Activated effector memory CD4-positive, alpha-beta T cell treated with Interleukin-2 at 50 U/mL for 16 hours (primary cell): ENCODE measurements around the gene SOX6.

ENCODE experiments used
- DNase-seq: peaks from one replicate; pipeline ENCODE4 v3.0.0-alpha.2; 2020

The SOX6 gene

DNA sequence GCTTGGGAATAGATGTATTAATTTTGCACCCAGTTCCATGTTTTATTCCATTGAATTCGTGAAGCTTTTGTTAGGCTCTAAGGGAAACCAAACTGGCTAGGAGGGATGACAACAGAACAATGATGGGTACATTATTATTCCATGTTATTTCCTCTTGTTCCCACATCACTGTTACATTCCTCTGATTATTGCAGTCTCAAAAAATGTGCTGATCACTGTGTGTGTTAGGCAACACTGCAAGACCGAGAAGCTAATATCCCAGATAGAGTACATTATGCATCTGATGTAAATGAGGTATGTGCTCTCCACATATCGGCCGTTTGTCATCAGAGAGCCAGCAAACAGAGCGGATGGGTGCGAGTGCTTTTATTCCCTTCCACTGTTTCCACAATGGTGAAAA, 327.9 kb downstream of the SOX6 start:
- no peak for DNase-seq

DNA sequence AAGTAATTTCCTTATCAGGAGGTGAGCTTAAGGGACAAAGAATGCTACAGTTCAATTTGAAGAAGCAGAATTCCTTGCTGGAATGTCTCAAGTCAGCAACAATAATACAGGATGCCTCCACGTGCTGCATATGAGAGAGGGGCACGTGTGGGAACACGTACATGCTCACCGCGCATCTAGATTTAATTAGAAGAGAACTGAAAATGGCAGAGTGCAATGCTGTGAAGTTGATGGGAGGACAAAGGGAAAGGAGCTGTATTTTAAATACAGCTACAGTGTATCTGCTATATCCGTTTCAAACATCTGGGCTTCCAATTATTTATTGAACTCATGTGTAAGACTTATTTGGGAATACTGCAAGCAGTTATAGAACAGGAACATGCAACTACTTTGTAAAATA, 328.7 kb downstream of the SOX6 start:
- DNase-seq = no peak

DNA sequence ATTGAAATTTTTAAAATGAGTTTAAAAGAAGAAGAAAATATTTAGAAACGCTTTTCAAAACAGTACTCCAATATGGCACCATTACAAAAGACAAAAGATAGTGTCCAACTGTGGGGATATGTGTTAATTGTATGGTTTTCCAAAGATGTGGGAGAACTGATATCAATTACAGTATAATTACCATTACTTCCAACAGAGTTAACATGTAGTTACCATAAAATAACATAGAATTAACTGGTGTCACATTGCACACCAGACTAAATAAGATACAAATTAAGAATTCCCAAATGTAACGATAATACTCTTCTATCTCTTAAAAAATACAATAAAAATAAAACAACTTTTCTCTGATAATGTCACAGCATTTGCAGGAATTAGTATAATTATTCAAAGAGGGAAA, 329.5 kb downstream of the SOX6 start:
- no peak for DNase-seq

- DNase-seq = no peak
Measured at GRCh38 chr11:16018931-16019330, 337.4 kb downstream of the SOX6 start.

- DNase-seq = no peak
Measured at GRCh38 chr11:16016468-16016829, 339.9 kb downstream of the SOX6 start.

- DNase-seq = no peak
Measured at GRCh38 chr11:16015741-16016467, 340.4 kb downstream of the SOX6 start.

DNA sequence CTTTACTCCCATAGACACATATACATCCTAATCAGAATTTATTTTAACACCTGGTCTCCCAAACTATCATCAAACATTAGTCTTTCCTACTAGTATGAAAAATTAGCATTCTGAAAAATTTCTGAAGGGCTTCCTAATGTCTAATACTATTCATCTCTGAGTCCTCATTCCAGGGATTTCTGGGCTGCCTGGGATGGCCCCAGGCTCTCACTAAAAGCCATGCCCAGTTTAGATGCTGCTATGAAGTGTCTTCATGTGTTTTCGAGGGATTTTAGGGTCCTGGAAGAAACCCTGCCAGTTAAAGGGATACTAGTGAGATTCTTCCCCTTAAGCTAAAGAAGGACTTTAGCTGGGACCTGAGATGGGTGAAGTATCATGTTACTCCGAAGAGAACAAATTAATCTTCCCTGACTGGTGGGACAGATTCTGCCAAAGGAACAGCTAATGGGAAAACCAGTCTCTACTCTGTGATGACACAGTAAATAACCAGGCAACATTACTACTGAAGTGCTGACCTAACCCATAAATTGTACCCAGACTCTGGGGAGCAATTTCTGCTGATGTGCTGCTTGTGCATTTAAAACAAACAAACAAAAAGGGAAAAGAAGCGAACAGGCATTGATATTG, 342.6 kb downstream of the SOX6 start:
- DNase-seq = no peak

GRCh38 chr11:16013242-16013641, 343.1 kb downstream of the SOX6 start:
- no peak for DNase-seq

DNA sequence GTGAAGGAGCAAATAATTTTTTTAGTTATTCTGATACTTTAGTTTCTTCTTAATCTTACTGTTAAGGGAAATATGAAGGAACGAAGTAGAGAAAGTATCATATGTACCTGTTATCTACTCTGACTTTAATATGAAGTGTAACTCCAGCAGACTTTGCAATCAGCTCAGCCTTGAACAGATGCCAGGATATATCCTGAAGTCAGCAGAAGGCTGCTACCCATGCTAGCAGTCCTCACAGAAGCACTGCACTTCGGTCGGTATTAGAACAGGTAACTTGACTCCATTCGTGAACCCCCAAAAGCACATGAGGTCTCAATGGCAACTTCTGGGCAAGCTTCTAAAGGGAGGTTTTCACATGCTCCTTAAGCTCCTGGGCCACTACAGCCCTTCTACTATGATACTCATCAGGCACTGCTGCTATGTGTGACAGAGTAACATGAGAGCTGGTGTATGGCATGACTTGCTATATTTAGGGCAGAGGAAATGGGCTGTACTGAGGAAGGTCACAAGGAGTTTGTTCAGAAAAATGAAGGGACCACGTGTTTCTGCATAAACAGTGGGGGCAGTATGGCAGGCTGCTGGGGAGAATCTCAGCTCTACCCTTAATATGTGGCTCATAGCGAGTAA, 344.1 kb downstream of the SOX6 start:
- no peak for DNase-seq

GRCh38 chr11:16011396-16011795, 344.9 kb downstream of the SOX6 start:
- DNase-seq = no peak

DNA sequence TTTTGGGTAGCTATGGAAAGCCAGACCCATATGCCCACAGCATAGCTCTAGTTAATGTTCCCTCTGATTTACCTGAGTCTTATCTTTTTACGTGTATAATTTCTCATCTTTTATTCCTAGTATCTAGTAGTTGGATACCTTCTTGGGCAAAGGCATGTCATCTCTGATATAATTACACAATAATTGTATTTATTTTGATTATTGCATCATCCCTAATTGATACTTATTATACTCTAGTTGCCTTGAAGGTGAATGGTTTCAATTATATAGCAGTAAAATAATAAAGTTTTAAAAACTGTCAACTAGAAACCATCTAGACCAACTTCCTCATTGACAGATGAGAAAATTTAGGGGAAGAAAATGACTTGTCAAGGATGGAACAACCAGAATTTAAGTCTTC, 347.3 kb downstream of the SOX6 start:
- DNase-seq = no peak

DNA sequence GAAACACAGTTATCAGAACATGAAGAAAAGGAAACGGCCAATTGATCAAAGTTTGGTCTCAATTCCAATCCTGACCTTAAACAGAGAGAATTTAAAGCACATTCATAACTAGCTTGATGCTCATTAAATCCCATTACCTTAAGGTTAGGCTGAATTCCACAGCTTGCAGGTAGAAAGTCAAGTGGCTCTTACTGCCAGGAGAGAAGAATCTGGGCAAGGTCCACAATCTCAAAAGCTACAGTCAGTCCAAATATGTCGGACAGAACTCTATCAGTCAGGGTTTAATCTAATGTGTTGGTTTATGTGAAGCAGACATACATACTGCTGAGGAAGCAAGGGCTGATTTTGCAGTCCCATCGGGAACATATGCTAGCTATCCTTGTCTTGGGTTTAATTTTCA, 348.8 kb downstream of the SOX6 start:
- DNase-seq = no peak

GRCh38 chr11:16002942-16003341, 353.4 kb downstream of the SOX6 start:
- DNase-seq = no peak

DNA sequence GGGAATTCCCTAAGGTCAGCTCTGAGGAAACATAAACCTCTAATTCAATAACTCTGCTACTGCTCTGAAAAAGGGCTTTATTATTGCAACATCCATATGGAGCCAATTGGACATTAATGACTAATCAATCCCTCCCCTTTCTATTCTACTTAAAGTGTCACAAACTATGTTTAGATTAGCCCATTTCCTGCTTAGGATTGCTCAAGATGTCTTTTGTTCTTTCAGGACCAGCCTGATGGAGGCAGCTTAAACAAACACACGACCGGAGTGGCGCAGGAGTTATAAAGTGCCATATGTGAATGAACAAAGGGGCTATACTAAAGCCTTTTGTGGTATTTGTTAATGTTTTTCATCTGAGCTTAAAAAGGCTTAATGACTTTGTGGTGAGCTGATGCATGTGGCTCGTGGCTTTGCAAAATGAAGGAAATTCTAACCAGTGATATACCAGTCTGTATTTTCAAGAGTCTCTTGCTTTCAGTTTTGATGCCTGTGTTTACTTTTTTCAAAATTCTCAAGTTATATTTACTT, 354.4 kb downstream of the SOX6 start:
- no peak for DNase-seq

DNA sequence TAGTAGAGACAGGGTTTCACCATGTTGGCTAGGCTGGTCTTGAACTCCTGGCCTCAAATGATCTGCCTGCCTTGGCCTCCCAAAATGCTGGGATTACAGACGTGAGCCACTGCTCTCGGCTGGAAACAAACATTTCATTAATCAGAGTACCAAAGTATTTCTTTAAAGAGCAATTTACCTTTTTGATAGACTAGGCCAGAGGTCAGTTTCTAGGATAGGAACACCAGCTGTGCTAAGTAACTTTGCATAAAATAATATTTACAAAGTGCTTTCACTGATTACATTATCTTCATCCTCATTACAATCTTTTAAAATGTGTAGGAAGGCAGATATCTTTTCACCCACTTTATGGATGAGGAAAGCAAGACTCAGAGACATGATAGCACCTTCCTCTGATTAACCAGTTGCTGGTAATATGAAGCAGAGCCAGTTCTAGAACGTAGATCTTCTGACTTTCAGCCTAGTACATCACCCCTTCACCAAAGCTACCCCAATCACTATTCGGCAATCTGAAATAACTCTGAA, 355.2 kb downstream of the SOX6 start:
- DNase-seq = no peak

DNA sequence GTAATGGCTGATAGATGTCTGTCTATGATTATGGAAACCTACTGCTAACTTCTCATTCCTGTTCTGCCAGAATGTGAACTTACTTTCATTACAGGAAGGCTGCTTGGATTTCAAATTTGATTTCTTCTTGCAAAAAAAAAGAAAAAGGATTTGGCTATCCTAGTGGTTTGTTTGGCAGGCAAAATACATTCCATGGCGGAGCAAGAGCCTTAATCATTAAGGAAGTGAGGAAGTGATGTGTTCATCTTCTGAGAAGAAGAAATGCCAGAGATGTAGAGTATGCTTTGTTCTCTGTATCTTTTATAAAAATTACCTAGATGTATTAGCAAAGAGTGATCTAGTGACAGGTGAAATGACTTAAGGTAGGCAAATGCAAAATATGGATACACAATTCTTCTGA, 356.3 kb downstream of the SOX6 start:
- DNase-seq = no peak

DNA sequence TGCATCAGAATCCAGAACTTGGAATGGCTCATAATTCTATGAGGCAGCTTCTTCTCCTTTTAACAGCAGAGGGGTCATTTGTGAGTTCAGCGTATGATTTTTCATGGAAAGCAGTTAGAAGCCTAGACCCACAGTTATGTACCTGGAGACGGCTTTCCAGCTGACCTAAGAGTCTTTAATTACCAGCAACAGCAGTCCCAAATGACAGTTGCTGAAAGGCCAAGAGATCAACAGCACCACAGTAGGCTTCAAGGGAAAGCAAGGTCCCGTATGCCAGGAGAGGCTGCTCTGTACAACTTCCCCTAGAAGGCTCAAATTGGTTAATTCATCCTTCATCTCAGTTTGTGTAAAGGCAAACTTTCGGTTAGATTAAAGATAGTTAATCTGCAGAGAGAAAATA, 363.0 kb downstream of the SOX6 start:
- DNase-seq = no peak

GRCh38 chr11:15991215-15991614, 365.1 kb downstream of the SOX6 start:
- no peak for DNase-seq

GRCh38 chr11:15989685-15990084, 366.7 kb downstream of the SOX6 start:
- no peak for DNase-seq

DNA sequence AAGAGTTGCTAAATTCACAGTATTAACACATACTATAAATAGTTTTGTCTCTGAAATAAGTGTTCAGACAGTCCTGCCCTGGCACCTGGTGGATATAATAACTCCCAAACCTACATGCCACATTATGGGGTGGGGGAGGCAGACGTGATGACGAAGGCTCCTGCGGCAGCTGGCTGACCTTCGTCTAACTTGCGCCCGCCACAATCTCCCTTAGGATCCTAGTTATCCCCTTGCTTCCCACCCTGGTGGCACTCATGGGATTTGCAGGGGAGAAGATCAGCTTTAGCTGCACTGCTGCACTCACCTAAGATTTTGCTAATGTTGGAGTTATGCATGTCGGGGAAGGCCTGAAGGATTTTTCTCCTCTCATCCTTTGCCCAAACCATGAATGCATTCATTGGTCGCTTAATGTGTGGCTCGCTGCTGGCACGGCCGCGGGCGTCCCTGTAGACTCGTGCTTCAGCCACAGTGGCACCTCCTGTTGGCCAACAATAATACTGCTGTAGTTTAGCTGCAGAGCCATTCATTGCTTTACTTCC, 367.6 kb downstream of the SOX6 start:
- no peak for DNase-seq

DNA sequence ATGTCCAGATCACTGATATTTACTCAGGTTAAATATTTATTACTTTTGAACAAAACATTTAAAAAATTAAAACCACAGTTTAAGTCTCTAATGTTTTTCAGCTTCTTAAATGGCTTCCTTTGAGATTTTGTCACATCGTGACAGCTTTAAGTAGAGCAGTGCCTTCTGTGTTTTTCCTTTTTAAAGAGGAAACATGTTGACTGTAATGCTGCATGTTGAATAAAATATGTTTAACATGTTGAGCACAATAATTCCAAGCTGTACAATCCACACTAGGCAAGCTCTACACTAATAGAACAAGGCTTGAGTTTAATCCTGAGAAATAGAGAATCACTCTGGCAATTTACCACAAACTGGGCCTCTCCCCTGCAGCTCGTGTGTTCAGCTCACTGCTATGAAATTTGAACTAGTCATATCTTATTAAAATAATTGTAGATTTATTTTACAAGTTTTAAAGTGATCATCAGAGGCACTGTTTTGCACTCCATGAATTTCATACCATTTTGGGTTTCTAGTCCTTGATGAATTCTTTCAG, 368.3 kb downstream of the SOX6 start:
- no peak for DNase-seq

DNA sequence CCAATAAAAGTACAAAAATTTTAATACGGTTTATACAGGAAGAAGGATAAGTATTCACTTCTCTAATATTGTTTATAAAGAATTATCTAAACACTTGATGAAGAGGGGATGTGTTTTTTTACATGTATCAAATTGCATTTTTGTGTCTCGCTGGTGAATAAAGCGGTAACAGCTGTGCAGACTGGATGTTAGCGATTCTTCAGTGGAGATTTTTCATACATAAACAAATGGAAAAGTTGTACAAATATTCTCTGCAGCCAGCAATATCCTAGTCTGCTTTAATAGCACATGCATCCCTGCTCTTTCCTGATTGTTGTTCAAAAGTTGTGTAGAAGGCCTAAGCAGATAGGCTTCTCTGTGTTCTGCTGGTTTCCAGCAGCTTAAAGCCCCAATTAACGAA, 369.3 kb downstream of the SOX6 start:
- DNase-seq = no peak

DNA sequence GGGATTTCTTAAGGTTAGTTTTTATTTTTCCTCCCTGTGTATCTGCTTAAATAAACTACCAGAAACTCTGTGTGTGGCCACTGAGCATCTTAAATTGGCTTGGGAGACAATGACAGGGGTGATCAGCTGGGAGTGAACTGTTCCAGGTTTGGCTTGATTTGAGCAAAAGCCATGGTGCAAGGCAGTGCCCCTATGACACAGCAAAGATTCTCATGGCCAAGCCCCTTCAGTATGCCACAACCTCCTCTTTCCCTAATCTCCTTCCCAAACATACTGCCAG, 370.5 kb downstream of the SOX6 start:
- no peak for DNase-seq
